Erythroblast (primary cell): ENCODE results near the gene LUC7L.

ENCODE experiments used
- GATA1 ChIP-seq: IDR thresholded peaks from 2 replicates; pipeline ENCODE4 v1.6.1; 2011; ENCODE audit warnings: low read depth, mild to moderate bottlenecking, control low read depth, low read length, moderate library complexity
- POLR2A ChIP-seq: IDR thresholded peaks from 2 replicates; pipeline ENCODE4 v1.6.1; 2011; ENCODE audit warnings: mild to moderate bottlenecking, low read length

DNA sequence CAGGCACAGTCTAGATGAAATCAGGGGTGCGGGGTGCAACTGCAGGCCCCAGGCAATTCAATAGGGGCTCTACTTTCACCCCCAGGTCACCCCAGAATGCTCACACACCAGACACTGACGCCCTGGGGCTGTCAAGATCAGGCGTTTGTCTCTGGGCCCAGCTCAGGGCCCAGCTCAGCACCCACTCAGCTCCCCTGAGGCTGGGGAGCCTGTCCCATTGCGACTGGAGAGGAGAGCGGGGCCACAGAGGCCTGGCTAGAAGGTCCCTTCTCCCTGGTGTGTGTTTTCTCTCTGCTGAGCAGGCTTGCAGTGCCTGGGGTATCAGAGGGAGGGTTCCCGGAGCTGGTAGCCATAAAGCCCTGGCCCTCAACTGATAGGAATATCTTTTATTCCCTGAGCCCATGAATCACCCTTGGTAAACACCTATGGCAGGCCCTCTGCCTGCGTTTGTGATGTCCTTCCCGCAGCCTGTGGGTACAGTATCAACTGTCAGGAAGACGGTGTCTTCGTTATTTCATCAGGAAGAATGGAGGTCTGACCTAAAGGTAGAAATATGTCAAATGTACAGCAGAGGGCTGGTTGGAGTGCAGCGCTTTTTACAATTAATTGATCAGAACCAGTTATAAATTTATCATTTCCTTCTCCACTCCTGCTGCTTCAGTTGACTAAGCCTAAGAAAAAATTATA, 51.1 kb downstream of the LUC7L start:
- TF ChIP-seq POLR2A (peak; percentile 95), GATA1 (no peak)
